Measurements from ENCODE around the gene CPNE2. TPM values are rescaled to one million over a fixed set of nuclear protein-coding genes. Genes with fewer than 3 reads are reported as not detected.

The CPNE2 gene
- total and polyA plus RNA-seq, 10 of the 15 experiments (the other 5 are each of a cell fraction or from before 2014, with no cell fraction given) = 3.1 to 22.1 (median 9.9) TPM

DNA sequence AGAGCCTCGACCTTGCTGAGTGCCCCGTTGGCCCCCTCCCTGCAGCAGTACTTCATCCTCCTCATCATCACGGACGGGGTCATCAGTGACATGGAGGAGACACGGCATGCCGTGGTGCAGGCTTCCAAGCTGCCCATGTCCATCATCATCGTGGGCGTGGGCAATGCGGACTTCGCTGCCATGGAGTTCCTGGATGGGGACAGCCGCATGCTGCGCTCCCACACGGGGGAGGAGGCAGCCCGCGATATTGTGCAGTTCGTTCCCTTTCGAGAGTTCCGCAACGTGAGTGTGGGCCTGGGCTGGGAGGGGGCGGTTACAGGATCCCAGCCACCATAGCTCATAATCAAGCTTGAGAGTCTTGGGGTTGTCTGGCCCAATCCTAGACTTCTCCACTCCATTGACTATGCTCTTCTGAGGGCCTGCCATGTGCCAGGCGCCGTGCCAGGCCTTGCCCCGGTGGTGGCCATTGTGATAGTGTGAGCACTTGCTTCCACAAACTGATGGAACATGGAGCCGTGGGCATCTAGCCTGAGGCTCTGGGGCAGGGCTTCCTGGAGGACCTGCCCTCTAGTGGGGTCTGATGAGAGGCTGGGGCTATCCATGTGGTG lies 53.8 kb downstream of the CPNE2 start:
- Histone ChIP-seq H3K4me3 (no peak overlapping the region), H3K4me1 (ENCODE audit: control insufficient read depth, insufficient read depth, low read length) (peaks cover 26% of the 10 kb centered on the region), H4K20me1 (ENCODE audit: control insufficient read depth, insufficient read depth) (no peaks in the 10 kb centered on the region), H3K9ac (ENCODE audit: control insufficient read depth, insufficient read depth, low read length) (no peak overlapping the region), H3K9me3 (replicated peaks; ENCODE audit: control insufficient read depth, insufficient read depth, low read length) (no peaks in the 10 kb centered on the region), H3K79me2 (ENCODE audit: control insufficient read depth, insufficient read depth, low read length) (no peaks in the 10 kb centered on the region), H3K4me2 (ENCODE audit: control insufficient read depth, insufficient read depth) (no peak overlapping the region), H3K27me3 (replicated peaks in 1 of 2; ENCODE audit: control insufficient read depth in 2 of 2, insufficient read depth in 2 of 2, low read length in 1 of 2) (no peaks in the 10 kb centered on the region), H3K27ac (ENCODE audit: control insufficient read depth, insufficient read depth) (no peak overlapping the region), H2AFZ (ENCODE audit: control insufficient read depth, low read depth, low read length) (no peak overlapping the region), H3K36me3 (ENCODE audit: control insufficient read depth in 2 of 2, insufficient read depth in 2 of 2, low read length in 1 of 2) (peaks cover 0 to 4% of the 10 kb centered on the region in 2 experiments; a peak in 3 of 4 replicates)
- TF ChIP-seq RELA (IDR thresholded peaks at IDR 0.05; ENCODE audit: borderline replicate concordance, partially characterized antibody) = no peak
- TF ChIP-seq FOS (IDR thresholded peaks at IDR 0.05; ENCODE audit: borderline replicate concordance, extremely low read depth, insufficient read length) = no peak
- TF ChIP-seq EZH2 (IDR thresholded peaks at IDR 0.05; ENCODE audit: borderline replicate concordance, control insufficient read depth, low read depth, low read length) = no peak
- no peak for TF ChIP-seq GATAD2B (conservative IDR thresholded peaks at IDR 0.05; ENCODE audit: low read depth)
- TF ChIP-seq IKZF2 (IDR thresholded peaks at IDR 0.05) = no peak
- TF ChIP-seq ZSCAN29 (IDR thresholded peaks at IDR 0.05) = no peak
- TF ChIP-seq MTA2 (IDR thresholded peaks at IDR 0.05; ENCODE audit: low read depth) = no peak
- no peak for TF ChIP-seq ZBTB11 (CRISPR knock-in tag; IDR thresholded peaks at IDR 0.05)
- TF ChIP-seq, protein P1, sequence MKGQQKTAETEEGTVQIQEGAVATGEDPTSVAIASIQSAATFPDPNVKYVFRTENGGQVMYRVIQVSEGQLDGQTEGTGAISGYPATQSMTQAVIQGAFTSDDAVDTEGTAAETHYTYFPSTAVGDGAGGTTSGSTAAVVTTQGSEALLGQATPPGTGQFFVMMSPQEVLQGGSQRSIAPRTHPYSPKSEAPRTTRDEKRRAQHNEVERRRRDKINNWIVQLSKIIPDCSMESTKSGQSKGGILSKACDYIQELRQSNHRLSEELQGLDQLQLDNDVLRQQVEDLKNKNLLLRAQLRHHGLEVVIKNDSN (IDR thresholded peaks at IDR 0.05; ENCODE audit: borderline replicate concordance, extremely low read length, insufficient read depth, low read depth, low read length) = no peak
- TF ChIP-seq WRNIP1 (IDR thresholded peaks at IDR 0.05; ENCODE audit: borderline replicate concordance, low read depth, low read length) = no peak
- TF ChIP-seq RUNX3 (IDR thresholded peaks at IDR 0.05; ENCODE audit: low read length) = no peak
- no peak for TF ChIP-seq ZNF384 (IDR thresholded peaks at IDR 0.05; ENCODE audit: borderline replicate concordance, low read depth, low read length)
- no peak for TF ChIP-seq CREM (IDR thresholded peaks at IDR 0.05; ENCODE audit: low read depth)
- TF ChIP-seq LARP7 (IDR thresholded peaks at IDR 0.05) = no peak
- no peak for TF ChIP-seq GABPA (IDR thresholded peaks at IDR 0.05; ENCODE audit: low read depth)
- no peak for TF ChIP-seq ZNF217 (IDR thresholded peaks at IDR 0.05)
- no peak for TF ChIP-seq KLF5 (IDR thresholded peaks at IDR 0.05; ENCODE audit: partially characterized antibody)
- no peak for TF ChIP-seq NR2C2 (IDR thresholded peaks at IDR 0.05; ENCODE audit: borderline replicate concordance, control insufficient read depth, insufficient read length, low read depth)
- TF ChIP-seq CBFB (IDR thresholded peaks at IDR 0.05; ENCODE audit: low read depth) = no peak
- no peak for TF ChIP-seq HDGF (IDR thresholded peaks at IDR 0.05)
- WGBS (ENCODE audit: insufficient coverage, insufficient replicate concordance, low lambda C conversion rate, missing lambda C conversion rate) = 90% methylated on average over 24 of the region's 24 CpGs
- ChIA-PET POLR2A (no interaction called here), RAD21 (ENCODE audit: unreplicated experiment) (no interaction called here), CTCF (no interaction called here), SMC1A (ENCODE audit: uncharacterized antibody, unreplicated experiment) (no interaction called here)
- no peak for DNase-seq (ENCODE audit: low read depth, low spot score)
- intact Hi-C loops (cut with micrococcal nuclease; ENCODE audit: unreplicated experiment) = no loop called here
- FAIRE-seq = no peak
- in situ Hi-C loops (cut with MboI) = no loop called here
- BruUV-seq (replicated peaks) = no TSS peak
- no peak; the same call in 2 of the 3 replicates for ATAC-seq
